Stimulated activated CD4-positive, alpha-beta T cell treated with anti-CD3 and anti-CD28 coated beads, TNF-alpha, amount 100 ng/mL, for 24 hours (primary cell): ENCODE data around the gene RSPH6A.

Source experiments
- DNase-seq, 3 experiments: peaks; one replicate each; pipeline ENCODE4 v3.0.0-alpha.2; 2020; ENCODE audit warnings: low read depth in 3 of 3

The RSPH6A gene

DNA sequence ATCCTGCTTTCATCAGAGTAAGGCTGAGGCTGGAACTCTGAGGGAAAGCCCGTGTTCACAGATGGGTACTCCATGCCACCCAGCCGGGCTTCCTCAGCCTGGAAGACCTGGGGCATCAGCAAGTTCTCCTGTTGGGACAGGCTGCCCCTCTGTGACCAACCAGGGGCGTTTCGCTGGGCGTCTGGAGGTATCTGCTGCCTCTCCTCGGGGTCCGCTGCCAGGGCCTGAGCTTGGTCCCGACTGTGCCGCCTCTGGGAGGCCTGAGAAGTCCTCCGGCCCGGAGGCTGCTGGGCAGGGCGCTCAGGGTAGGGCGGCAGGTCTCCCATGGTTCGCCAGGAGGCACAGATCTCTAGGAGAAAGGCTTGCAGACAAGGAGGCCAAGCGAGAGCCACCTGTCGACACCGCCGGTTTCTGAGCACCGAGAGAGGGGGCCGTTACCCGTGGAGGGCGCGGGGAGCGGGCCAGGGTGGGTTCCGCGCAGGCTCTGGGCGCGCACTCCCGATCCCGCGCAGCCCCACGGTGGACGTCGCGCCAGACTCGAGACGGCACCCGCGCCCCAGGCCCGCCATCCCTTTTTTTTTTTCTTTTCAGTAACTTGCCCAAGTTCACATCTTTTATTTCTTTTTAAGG is at the start of gene RSPH6A:
TSS of gene RSPH6A (minus strand) at position 458 of the 630 bp plus-strand sequence. CDS start at position 326, 132 bp downstream.
- DNase-seq: no peak

- no peak for DNase-seq
These were observed 49.5 kb upstream of the RSPH6A start for GRCh38 chr19:45864629-45865082.

DNA sequence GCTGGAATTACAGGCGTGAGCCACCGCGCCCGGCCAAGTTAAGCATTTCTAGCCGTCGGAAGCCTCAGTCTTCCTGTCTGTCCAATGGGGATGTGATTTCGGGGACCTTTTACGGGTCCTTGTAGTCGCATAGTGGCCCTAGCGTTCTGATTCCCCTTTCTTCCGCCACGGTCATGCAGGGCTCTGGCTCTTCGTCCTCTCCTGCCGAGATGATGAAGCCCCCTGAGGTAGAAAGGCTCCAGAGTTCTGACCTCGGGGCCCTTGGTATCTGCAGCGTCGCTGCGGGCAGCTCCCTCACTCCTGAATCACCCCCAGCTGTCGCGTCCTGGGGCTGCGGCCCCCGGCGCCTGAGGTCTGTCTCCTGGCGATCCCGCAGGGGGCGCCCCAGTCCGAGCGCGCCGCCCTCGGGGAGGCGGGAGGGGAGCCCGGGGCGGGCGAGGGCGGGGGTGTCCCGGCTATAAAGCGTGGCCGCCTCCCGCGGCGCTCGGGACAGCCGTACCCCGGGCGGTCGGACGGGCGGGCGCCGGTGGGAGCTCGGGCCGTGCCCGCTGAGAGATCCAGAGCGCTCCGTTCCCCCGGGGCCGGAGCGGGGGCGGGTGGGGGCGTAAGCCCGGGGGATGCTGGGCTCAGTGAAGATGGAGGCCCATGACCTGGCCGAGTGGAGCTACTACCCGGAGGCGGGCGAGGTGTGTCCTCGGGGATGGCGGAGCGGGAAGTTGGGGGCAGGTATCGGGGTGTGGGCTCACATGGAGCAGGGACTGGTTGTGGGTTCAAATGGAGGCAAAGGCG is 48.9 kb upstream of the RSPH6A start, which contains the start of gene FOXA3:
TSS of gene FOXA3 (plus strand) at position 487 of the 789 bp plus-strand sequence. CDS start at position 618, 131 bp downstream.
- DNase-seq: peak in 1 of 3 experiments; percentile 56

DNA sequence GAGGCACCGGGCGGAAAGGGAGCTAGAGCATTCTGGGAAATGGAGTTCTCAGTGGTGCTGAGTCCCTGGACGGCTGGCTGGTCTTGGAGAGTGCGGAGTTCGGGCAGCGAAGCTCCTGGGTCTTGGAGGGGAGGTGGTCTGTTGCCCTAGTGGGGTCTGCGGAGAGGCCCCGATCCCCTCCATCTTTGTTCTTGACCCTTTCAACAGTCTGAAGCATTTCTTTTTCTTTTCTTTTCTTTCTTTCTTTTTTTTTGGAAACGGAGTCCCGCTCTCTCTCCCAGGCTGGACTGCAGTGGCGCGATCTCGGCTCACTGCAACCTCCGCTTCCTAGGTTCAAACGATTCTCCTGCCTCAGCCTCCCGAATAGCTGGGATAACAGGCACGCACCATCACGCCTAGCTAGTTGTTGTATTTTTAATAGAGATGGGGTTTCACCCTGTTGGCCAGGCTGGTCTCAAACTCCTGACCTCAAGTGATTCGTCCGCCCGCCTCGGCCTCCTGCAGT is 48.3 kb upstream of the RSPH6A start:
- no peak for DNase-seq

DNA sequence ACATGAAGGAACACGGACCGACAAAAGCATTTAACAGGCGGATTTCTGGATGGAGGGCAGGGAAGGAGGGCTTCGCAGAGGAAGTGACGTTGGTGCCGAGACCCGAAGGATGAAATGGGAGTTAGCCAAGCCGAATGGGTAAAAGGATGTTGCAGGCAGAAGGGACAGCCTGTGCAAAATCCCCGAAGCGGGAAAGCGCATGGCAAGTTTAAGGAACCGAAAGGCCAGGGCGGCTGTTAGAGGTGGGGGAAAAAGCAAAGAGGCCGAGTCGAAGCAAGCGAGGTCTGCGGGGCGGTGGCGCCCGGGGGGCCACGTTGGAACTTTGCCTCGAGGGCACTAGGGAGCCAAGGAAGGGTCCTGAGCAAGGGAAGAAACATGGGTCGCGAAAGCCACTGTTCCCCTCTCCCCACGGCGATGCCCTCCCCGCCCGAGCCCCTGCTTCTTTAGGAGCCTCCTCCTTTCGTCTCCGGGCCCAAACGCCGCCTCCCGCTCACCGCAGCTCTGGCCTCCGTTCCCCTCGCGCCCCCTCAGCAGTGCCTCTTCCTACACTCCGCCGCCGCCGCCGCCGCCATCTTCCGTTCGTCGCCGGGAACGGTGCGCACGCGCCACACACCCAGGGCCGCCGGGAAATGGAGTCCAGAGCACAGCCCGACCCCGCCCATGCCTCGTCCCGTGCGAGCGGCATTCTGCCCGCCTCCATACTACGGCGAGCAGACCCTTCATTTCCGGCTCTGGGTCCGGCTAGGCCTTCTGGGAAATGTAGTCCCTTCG is 47.6 kb upstream of the RSPH6A start, which contains the start of gene SYMPK:
TSS of gene SYMPK (minus strand) at position 584 of the 771 bp plus-strand sequence. CDS start 8,652 bp downstream, outside the sequence.
- DNase-seq: peak; percentile 96 to 99 (median 98)

- no peak for DNase-seq
These were observed 47.1 kb upstream of the RSPH6A start for GRCh38 chr19:45862271-45862563.

GRCh38 chr19:45860359-45861259 is 45.5 kb upstream of the RSPH6A start:
- DNase-seq: no peak

DNA sequence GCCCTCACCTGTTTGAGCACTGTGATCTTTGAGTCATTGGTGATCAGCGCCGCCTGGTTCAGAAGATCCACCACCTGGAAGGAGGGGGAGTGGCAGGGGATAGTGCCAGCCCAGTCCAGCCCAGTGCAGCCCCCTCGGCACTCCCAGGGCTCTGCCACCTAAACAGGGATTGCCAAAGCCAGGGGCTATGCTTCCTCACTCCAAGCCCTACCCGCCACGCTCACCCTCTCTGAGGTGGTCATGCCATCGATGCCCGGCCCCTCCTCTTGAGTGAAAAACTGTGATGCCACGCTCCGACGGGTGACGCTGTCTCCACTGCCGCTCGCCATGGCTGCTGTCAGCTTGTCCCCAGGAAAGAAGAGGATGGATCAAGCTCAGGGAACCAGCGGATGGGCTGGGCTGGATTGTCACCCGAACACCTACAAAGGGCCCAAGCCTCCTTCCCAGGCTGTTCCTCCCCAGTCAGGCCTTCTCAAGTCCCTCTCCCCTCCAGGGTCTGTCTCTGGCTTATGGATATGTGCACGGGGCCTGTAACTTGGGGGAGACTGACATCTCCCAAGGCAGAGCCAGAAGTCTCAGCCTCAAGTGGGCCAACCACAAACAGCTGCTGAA is 39.2 kb upstream of the RSPH6A start:
- no peak for DNase-seq

DNA sequence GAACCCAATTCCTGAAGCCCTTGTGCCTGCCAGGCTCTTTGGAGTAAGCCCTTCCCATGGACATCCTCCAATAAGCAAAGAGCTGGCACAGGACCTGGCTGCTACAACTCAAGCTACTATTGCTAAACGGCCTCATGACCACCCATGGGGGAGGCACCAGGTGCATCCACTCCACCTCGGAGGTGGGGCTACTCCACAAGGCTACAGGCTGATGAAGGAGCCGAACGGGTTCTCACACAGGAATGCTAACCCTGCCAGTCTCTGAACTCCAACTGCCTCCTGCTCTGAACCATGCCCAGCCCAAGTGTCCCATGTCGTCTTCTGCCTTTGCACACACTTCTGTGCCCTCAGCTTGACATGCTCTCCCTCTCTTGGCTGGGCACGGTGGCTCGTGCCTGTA is 37.9 kb upstream of the RSPH6A start:
- no peak for DNase-seq

DNA sequence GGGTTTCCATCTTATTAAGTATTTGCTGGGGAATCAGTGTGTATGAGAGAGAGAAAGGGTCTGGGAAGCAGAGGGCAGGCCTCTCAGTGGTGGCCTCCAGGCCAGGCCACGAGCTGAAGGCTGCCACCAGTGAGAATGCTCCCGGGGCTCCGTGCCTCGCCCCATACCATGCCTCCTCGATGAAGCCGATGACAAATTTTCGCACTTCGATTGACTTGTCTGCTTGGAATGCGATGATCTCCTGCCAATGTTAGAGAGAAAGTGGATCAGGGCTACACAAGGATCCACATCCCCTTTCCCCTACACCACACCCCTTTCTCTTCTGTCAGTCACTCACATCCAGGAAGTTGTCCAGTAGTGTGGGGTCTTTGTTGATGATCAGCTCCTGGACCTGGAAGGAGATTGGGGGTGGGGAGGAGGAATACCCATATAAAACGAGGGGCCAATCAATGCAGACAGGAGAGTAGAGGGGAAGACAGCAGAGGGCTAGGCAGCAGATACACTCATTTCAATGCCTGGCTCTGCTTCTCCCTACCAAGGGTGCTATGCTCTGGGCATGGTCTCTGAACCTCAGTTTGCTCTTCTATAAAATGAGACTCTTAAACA is 37.1 kb upstream of the RSPH6A start:
- no peak for DNase-seq

GRCh38 chr19:45848922-45849321 is 33.8 kb upstream of the RSPH6A start:
- DNase-seq: no peak

- DNase-seq: no peak
These were observed 32.6 kb upstream of the RSPH6A start for GRCh38 chr19:45847663-45848062.

GRCh38 chr19:45842198-45842597 is 27.1 kb upstream of the RSPH6A start:
- no peak for DNase-seq

GRCh38 chr19:45834970-45835369 is 19.9 kb upstream of the RSPH6A start:
- no peak for DNase-seq

- no peak for DNase-seq
These were observed 13.8 kb upstream of the RSPH6A start for GRCh38 chr19:45828945-45829344.

DNA sequence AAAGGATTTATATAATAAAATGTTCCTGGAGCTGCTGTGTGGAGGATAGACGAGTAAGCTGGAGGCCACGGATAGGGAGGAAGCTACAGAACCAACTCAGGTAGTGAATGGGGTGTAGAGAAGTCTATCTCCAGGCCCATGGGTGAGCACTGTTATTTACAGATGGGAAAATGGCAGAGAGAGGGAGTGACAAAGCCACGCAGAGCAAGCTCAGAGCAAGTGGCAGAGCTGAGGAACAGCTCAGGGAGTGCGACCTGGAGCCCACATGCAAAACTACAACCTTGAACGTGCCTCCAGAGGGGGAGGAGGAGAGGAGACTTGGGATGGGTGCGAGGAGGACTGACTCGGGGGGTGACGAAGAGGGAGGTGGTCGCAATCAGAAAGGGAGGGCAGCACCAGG is 13.4 kb upstream of the RSPH6A start:
- no peak for DNase-seq

- no peak for DNase-seq
These were observed 12.5 kb upstream of the RSPH6A start for GRCh38 chr19:45827459-45828093.

- DNase-seq: no peak
These were observed 11.8 kb upstream of the RSPH6A start for GRCh38 chr19:45826934-45827333.
